Measurements from ENCODE around the gene HIP1. TPM values are rescaled to one million over a fixed set of nuclear protein-coding genes. Genes with fewer than 3 reads are reported as not detected.
"Not testable (repeated sequence)": the region's sequence is repeated elsewhere in the genome, so short reads cannot be mapped to it uniquely, and the experiment has no call there.

The HIP1 gene
- total and polyA plus RNA-seq, 5 donors from 2014 or later = 0.29 to 10.7 (median 0.79) TPM

DNA sequence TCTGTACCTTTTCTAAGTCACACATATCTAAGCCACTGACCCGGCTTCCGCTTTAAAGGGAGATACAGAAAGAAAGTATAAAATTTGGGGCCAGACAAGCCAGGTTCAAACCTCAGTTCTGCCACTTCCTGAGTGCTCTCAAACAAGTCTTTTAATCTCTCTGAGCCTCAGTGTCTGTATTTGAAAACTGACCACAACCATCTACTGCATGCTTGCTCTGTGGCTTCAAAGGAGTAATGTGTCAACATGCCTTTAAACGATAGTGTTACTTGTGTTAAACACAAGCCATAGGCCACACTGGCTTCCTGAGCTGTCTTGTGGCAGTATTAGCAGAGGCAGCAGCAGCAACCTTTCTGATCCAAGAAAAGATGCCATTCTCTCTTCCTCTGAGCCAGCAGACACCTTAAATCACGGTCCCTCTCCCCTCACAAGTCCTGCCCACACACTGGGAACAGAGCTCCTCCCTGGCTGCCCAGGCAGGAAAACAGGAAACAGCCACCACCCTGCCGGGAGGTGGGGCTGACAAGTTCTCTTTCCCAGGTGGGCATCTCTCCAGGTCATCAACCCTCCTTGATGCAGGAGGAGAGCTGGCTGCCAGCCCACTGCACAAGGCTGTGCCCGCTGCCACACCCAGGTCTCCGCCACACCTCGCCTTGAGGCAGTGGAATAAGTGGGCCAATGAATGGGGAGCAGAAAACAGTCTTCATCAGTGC is 10.7 kb downstream of the HIP1 start:
- Histone ChIP-seq H3K27me3 (ENCODE audit: control insufficient read depth, insufficient read depth, low read length) (no peaks in the 10 kb centered on the region), H3K4me1 (ENCODE audit: control insufficient read depth, insufficient read depth, low read length, poor library complexity, severe bottlenecking) (peaks cover 12% of the 10 kb centered on the region), H3K4me3 (ENCODE audit: low read depth, low read length) (peak overlapping the region; percentile 29), H3K27ac (ENCODE audit: insufficient read depth, low read length, poor library complexity, severe bottlenecking) (no peak overlapping the region), H3K36me3 (ENCODE audit: control insufficient read depth, insufficient read depth, low read length) (no peaks in the 10 kb centered on the region), H3K9me3 (ENCODE audit: control insufficient read depth in 2 of 2, low read length in 2 of 2) (no peaks in the 10 kb centered on the region)
- Mint-ChIP-seq H3K27ac (peak overlapping the region in 2 of 3 donors; percentile 74 to 94), H3K36me3 (no peaks in the 10 kb centered on the region), H3K4me3 (peak overlapping the region; percentile 45 to 79 (median 58)), H3K27me3 (no peaks in the 10 kb centered on the region), H3K4me1 (peaks cover 6 to 22% (median 8%) of the 10 kb centered on the region in 4 donors), H3K9me3 (no peaks in the 10 kb centered on the region)
- ATAC-seq (ENCODE audit: low read depth in 2 of 2) (peak; percentile 69 to 74), DNase-seq (peak in 2 of 3 donors; percentile 34 to 65)

DNA sequence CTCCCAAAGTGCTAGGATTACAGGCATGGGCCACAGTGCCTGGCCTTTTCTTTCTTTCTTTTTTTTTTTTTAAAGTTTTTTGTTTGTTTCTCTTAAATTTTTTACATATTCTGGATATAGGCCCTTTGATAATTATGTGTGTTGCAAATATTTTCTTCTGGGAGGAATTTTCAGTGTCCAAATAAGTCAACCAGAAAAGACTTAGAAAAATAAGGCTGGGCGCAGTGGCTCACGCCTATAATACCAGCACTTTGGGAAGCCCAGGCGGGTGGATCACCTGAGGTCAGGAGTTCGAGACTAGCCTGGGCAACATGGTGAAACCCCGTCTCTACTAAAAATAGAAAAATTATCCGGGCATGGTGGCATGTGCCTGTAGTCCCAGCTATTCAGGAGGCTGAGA is 11.4 kb downstream of the HIP1 start:
- not testable (repeated sequence) for H3K36me3 ChIP-seq (ENCODE audit: control insufficient read depth, insufficient read depth, low read length); H3K27me3 Mint-ChIP-seq; DNase-seq; H3K27me3 ChIP-seq (ENCODE audit: control insufficient read depth, insufficient read depth, low read length); H3K9me3 ChIP-seq (ENCODE audit: control insufficient read depth in 2 of 2, low read length in 2 of 2); H3K9me3 Mint-ChIP-seq; ATAC-seq (ENCODE audit: low read depth in 2 of 2); H3K36me3 Mint-ChIP-seq; H3K27ac ChIP-seq (ENCODE audit: insufficient read depth, low read length, poor library complexity, severe bottlenecking); H3K4me3 ChIP-seq (ENCODE audit: low read depth, low read length)
- H3K4me1 ChIP-seq (ENCODE audit: control insufficient read depth, insufficient read depth, low read length, poor library complexity, severe bottlenecking) = peaks cover 12% of the 10 kb centered on the region
- Mint-ChIP-seq H3K4me1 (peaks cover 6 to 22% (median 8%) of the 10 kb centered on the region in 4 donors), H3K27ac (peak overlapping the region in 1 of 3 donors; percentile 94), H3K4me3 (peak overlapping the region in 1 of 4 donors; percentile 69)

DNA sequence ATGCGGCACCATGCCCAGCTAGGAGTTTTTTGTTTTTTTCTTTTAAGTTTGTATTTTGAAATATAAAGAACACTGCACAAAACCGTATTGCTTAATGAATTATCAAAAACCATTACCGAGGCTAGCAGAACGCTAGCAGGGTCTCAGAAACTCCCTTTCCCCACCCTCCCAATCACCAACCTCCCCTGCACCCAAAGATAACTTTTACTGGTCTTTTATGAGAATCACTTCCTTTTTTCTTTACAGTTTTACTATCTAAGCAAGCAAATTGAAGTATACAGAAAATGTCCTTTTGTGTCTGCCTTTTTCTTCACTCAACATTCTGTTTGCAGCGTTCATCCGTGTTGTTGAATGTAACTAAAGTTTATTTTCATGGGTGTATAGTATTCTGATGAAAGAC is 13.4 kb downstream of the HIP1 start:
- Mint-ChIP-seq H3K27me3 (no peaks in the 10 kb centered on the region), H3K36me3 (no peaks in the 10 kb centered on the region), H3K4me1 (peaks cover 6 to 22% (median 8%) of the 10 kb centered on the region in 4 donors), H3K9me3 (no peaks in the 10 kb centered on the region), H3K27ac (no peak overlapping the region), H3K4me3 (no peak overlapping the region)
- no peak for ATAC-seq (ENCODE audit: low read depth in 2 of 2)
- no peak for DNase-seq
- Histone ChIP-seq H3K9me3 (ENCODE audit: control insufficient read depth in 2 of 2, low read length in 2 of 2) (no peaks in the 10 kb centered on the region), H3K36me3 (ENCODE audit: control insufficient read depth, insufficient read depth, low read length) (no peaks in the 10 kb centered on the region), H3K27ac (ENCODE audit: insufficient read depth, low read length, poor library complexity, severe bottlenecking) (no peak overlapping the region), H3K4me3 (ENCODE audit: low read depth, low read length) (no peak overlapping the region), H3K27me3 (ENCODE audit: control insufficient read depth, insufficient read depth, low read length) (no peaks in the 10 kb centered on the region), H3K4me1 (ENCODE audit: control insufficient read depth, insufficient read depth, low read length, poor library complexity, severe bottlenecking) (peaks cover 12% of the 10 kb centered on the region)

DNA sequence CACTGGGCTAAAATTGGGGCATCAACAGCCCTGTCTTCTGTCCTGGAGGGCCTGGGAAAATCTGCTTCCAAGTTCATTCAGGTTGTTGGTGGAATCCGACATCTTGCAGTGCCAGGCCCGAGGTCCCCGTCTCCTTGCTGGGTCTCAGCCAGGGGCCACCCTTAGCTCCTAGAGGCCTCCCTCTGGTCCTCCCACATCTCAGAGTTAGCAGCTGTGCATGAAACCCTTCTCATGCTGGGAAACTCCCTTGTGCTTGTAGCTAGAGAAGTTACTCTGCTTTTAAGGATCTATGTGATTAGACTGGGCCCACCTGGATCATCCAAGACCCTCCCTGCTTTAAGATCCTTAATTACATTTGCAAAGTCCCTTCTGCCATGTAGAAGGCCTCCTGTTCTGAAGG is 15.3 kb downstream of the HIP1 start:
- no peak overlapping the region for H3K4me3 Mint-ChIP-seq
- H3K4me1 Mint-ChIP-seq = peaks cover 0 to 11% (median 8%) of the 10 kb centered on the region in 4 donors
- Histone ChIP-seq H3K4me3 (ENCODE audit: low read depth, low read length) (no peak overlapping the region), H3K36me3 (ENCODE audit: control insufficient read depth, insufficient read depth, low read length) (no peaks in the 10 kb centered on the region), H3K27ac (ENCODE audit: insufficient read depth, low read length, poor library complexity, severe bottlenecking) (no peak overlapping the region), H3K4me1 (ENCODE audit: control insufficient read depth, insufficient read depth, low read length, poor library complexity, severe bottlenecking) (peaks cover 7% of the 10 kb centered on the region), H3K27me3 (ENCODE audit: control insufficient read depth, insufficient read depth, low read length) (no peaks in the 10 kb centered on the region), H3K9me3 (ENCODE audit: control insufficient read depth in 2 of 2, low read length in 2 of 2) (no peaks in the 10 kb centered on the region)
- ATAC-seq (ENCODE audit: low read depth in 2 of 2) (no peak), DNase-seq (no peak)
- no peak overlapping the region for H3K27ac Mint-ChIP-seq
- H3K9me3 Mint-ChIP-seq = no peaks in the 10 kb centered on the region
- H3K27me3 Mint-ChIP-seq = no peaks in the 10 kb centered on the region
- no peaks in the 10 kb centered on the region for H3K36me3 Mint-ChIP-seq

DNA sequence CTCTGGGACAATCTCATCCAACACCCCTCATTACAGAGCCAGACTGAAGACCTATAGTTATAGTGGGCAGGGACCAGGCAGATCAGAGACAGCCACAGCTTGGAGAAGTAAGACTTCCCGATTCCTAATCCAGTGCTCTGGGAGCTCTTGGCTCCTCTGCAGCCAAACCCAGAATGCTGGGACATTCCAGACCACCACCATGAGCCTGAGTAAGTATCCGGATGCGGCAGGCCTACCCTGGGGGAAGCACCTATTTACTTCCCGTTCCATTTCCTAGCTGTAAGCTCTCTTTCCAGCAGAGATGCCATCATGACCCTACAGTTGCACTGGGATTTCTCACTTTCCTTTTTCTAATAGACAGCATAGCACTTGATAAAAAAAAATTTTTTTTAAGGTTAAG is 16.4 kb downstream of the HIP1 start:
- Mint-ChIP-seq H3K4me3 (no peak overlapping the region), H3K27ac (no peak overlapping the region), H3K4me1 (peaks cover 0 to under 1% (median under 1%) of the 10 kb centered on the region in 4 donors), H3K27me3 (no peaks in the 10 kb centered on the region), H3K36me3 (no peaks in the 10 kb centered on the region), H3K9me3 (no peaks in the 10 kb centered on the region)
- H3K27ac ChIP-seq (ENCODE audit: insufficient read depth, low read length, poor library complexity, severe bottlenecking) = no peak overlapping the region
- no peaks in the 10 kb centered on the region for H3K4me1 ChIP-seq (ENCODE audit: control insufficient read depth, insufficient read depth, low read length, poor library complexity, severe bottlenecking)
- ATAC-seq (ENCODE audit: low read depth in 2 of 2) (no peak), DNase-seq (no peak)
- no peak overlapping the region for H3K4me3 ChIP-seq (ENCODE audit: low read depth, low read length)
- no peaks in the 10 kb centered on the region for H3K36me3 ChIP-seq (ENCODE audit: control insufficient read depth, insufficient read depth, low read length)
- H3K9me3 ChIP-seq (ENCODE audit: control insufficient read depth in 2 of 2, low read length in 2 of 2) = no peaks in the 10 kb centered on the region
- H3K27me3 ChIP-seq (ENCODE audit: control insufficient read depth, insufficient read depth, low read length) = no peaks in the 10 kb centered on the region

DNA sequence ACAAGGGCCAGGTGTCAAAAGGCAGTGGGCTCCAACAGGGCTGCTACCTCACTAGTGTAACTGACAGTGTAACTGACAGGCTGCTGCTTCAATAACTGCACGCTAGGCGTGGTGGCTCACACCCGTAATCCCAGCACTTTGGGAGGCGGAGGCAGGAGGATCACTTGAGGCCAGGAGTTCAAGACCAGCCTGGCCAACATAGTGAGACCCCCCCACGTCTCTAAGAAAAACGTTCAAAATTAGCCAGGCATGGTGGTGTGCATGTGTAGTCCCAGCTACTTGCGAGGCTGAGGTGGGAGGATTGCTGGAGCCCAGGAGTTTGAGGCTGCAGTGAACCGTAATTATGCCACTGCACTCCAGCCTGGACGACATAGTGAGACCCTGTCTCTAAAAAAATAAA is 16.8 kb downstream of the HIP1 start:
- H3K27me3 Mint-ChIP-seq; DNase-seq; H3K4me3 Mint-ChIP-seq; H3K9me3 ChIP-seq (ENCODE audit: control insufficient read depth in 2 of 2, low read length in 2 of 2); H3K36me3 ChIP-seq (ENCODE audit: control insufficient read depth, insufficient read depth, low read length); H3K9me3 Mint-ChIP-seq; H3K4me3 ChIP-seq (ENCODE audit: low read depth, low read length); H3K27me3 ChIP-seq (ENCODE audit: control insufficient read depth, insufficient read depth, low read length); H3K4me1 Mint-ChIP-seq; H3K36me3 Mint-ChIP-seq; H3K4me1 ChIP-seq (ENCODE audit: control insufficient read depth, insufficient read depth, low read length, poor library complexity, severe bottlenecking); H3K27ac Mint-ChIP-seq; ATAC-seq (ENCODE audit: low read depth in 2 of 2); H3K27ac ChIP-seq (ENCODE audit: insufficient read depth, low read length, poor library complexity, severe bottlenecking): not testable (repeated sequence)

DNA sequence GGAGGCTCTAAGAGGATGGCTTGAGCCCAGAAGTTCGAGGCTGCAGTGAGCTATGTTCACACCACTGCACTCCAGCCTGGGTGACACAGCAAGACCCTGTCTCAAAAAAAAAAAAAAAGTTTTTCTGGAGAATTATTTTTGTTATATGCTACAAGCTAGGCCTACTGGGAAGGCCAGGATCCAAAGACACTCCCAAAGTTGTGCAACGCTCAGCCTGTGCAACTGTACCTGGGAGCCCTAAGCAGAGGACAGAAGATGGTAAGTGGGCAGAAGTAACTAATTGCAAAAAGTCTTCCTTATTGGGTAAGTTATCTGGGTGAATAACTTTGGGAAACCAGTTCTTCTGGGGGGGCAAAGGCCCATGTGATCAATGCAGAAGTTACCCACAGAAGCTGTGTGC is 17.3 kb downstream of the HIP1 start:
- Histone ChIP-seq H3K27me3 (ENCODE audit: control insufficient read depth, insufficient read depth, low read length) (no peaks in the 10 kb centered on the region), H3K4me3 (ENCODE audit: low read depth, low read length) (no peak overlapping the region), H3K4me1 (ENCODE audit: control insufficient read depth, insufficient read depth, low read length, poor library complexity, severe bottlenecking) (no peaks in the 10 kb centered on the region), H3K36me3 (ENCODE audit: control insufficient read depth, insufficient read depth, low read length) (no peaks in the 10 kb centered on the region), H3K27ac (ENCODE audit: insufficient read depth, low read length, poor library complexity, severe bottlenecking) (no peak overlapping the region), H3K9me3 (ENCODE audit: control insufficient read depth in 2 of 2, low read length in 2 of 2) (no peaks in the 10 kb centered on the region)
- no peak for DNase-seq
- Mint-ChIP-seq H3K36me3 (no peaks in the 10 kb centered on the region), H3K4me1 (no peaks in the 10 kb centered on the region), H3K4me3 (peak overlapping the region in 1 of 4 donors; percentile 23), H3K27ac (no peak overlapping the region), H3K9me3 (no peaks in the 10 kb centered on the region), H3K27me3 (no peaks in the 10 kb centered on the region)
- ATAC-seq (ENCODE audit: low read depth in 2 of 2) = no peak

DNA sequence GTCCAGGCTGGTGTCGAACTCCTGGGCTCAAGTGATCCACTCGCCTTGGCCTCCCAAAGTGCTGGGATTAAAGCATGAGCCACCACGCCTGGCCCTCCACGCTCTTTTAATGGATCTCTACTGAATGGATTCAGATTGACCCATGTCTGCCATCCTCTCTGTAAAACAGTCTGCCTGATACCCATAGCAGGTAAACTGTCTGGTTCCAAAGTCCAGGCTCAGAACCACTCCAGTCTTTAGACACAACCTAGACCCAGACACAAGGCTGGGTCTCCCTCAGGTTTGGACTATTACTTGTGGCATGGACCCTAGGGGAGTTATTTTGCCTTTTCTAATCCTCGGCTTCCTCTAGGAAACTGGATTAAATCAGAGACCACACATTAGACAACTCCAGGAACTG is 19.1 kb downstream of the HIP1 start:
- ATAC-seq (ENCODE audit: low read depth in 2 of 2) = no peak
- H3K27ac ChIP-seq (ENCODE audit: insufficient read depth, low read length, poor library complexity, severe bottlenecking) = no peak overlapping the region

More for the DNA sequence above, 19.1 kb downstream of the HIP1 start:
- no peaks in the 10 kb centered on the region for H3K27me3 Mint-ChIP-seq
- Histone ChIP-seq H3K4me3 (ENCODE audit: low read depth, low read length) (no peak overlapping the region), H3K27me3 (ENCODE audit: control insufficient read depth, insufficient read depth, low read length) (no peaks in the 10 kb centered on the region), H3K4me1 (ENCODE audit: control insufficient read depth, insufficient read depth, low read length, poor library complexity, severe bottlenecking) (no peaks in the 10 kb centered on the region), H3K9me3 (ENCODE audit: control insufficient read depth in 2 of 2, low read length in 2 of 2) (no peaks in the 10 kb centered on the region), H3K36me3 (ENCODE audit: control insufficient read depth, insufficient read depth, low read length) (no peaks in the 10 kb centered on the region)
- H3K4me3 Mint-ChIP-seq = no peak overlapping the region
- no peaks in the 10 kb centered on the region for H3K36me3 Mint-ChIP-seq
- H3K27ac Mint-ChIP-seq = peak overlapping the region in 1 of 3 donors; percentile 34
- no peak for DNase-seq
- no peaks in the 10 kb centered on the region for H3K4me1 Mint-ChIP-seq
- H3K9me3 Mint-ChIP-seq = no peaks in the 10 kb centered on the region

Data from CD4-positive, CD25-positive, alpha-beta regulatory T cell (primary cell).